Embryonic facial prominence (tissue), 1 donor: ENCODE measurements around the gene ZNF330.
"Not testable (repeated sequence)": the region's sequence is repeated elsewhere in the genome, so short reads cannot be mapped to it uniquely, and the experiment has no call there.

Experiments
- DNase-seq: peaks from one replicate; pipeline ENCODE4 v3.0.0-alpha.2; 2016; ENCODE audit errors: extremely low spot score

ZNF330 gene

GRCh38 chr4:141220691-141221659, at the start of gene ZNF330:
Gene ZNF330 (plus strand): TSS chr4:141220895. CDS start chr4:141222372, 1,477 bp downstream.
- peak; percentile 85 for DNase-seq

- no peak for DNase-seq
These were observed 46.2 kb upstream of the ZNF330 start for GRCh38 chr4:141174457-141174856.

- DNase-seq: no peak
These were observed 43.5 kb upstream of the ZNF330 start for GRCh38 chr4:141177171-141177570.

GRCh38 chr4:141179474-141180373, 41.0 kb upstream of the ZNF330 start:
- DNase-seq: no peak

- DNase-seq: no peak
These were observed 39.5 kb upstream of the ZNF330 start for GRCh38 chr4:141180991-141181761.

- DNase-seq: not testable (repeated sequence)
These were observed 37.2 kb upstream of the ZNF330 start for GRCh38 chr4:141183491-141183890.

GRCh38 chr4:141192564-141192963, 28.1 kb upstream of the ZNF330 start:
- no peak for DNase-seq

- DNase-seq: no peak
These were observed 27.1 kb upstream of the ZNF330 start for GRCh38 chr4:141193516-141194034.

GRCh38 chr4:141195095-141195707, 25.5 kb upstream of the ZNF330 start:
- DNase-seq: no peak

GRCh38 chr4:141196227-141196933, 24.3 kb upstream of the ZNF330 start:
- no peak for DNase-seq

- DNase-seq: no peak
These were observed 12.7 kb upstream of the ZNF330 start for GRCh38 chr4:141207961-141208360.

- no peak for DNase-seq
These were observed 10.5 kb upstream of the ZNF330 start for GRCh38 chr4:141210168-141210567.

- DNase-seq: no peak
These were observed 7.1 kb upstream of the ZNF330 start for GRCh38 chr4:141213550-141213991.

- DNase-seq: no peak
These were observed 5.7 kb upstream of the ZNF330 start for GRCh38 chr4:141215030-141215429.

- DNase-seq: no peak
These were observed 4.5 kb upstream of the ZNF330 start for GRCh38 chr4:141216002-141216761.

- no peak for DNase-seq
These were observed 424 bp upstream of the ZNF330 start for GRCh38 chr4:141220271-141220670.

GRCh38 chr4:141223418-141223817, 2.7 kb downstream of the ZNF330 start:
- no peak for DNase-seq

GRCh38 chr4:141227280-141227679, 6.6 kb downstream of the ZNF330 start:
- DNase-seq: not testable (repeated sequence)

GRCh38 chr4:141229408-141230101, 8.9 kb downstream of the ZNF330 start:
- DNase-seq: no peak
